ENCODE results near the gene SMG9.

SMG9 gene

GRCh38 chr19:43797118-43797517 lies 42.4 kb upstream of the SMG9 start:
- no peak for TF ChIP-seq Cebpa-rat (IDR thresholded peaks at IDR 0.05)

GRCh38 chr19:43790587-43790986 lies 35.8 kb upstream of the SMG9 start:
- TF ChIP-seq Cebpa-rat (IDR thresholded peaks at IDR 0.05) = no peak
- Histone ChIP-seq H3K27me3 (no peaks in the 10 kb centered on the region), H3K4me3 (no peak overlapping the region), H3K9ac (no peak overlapping the region), H3K36me3 (no peaks in the 10 kb centered on the region), H3K4me1 (peaks cover 9 to 25% (median 17%) of the 10 kb centered on the region in 10 experiments), H3K27ac (no peak overlapping the region), H3K9me3 (replicated peaks in 1 of 11) (peaks cover 0 to 11% (median 0%) of the 10 kb centered on the region in 11 experiments; a peak in 3 of 22 replicates), H4K20me1 (no peaks in the 10 kb centered on the region), H3K4me2 (peak overlapping the region; percentile 16 to 52 (median 34); a peak in 15 of 22 replicates)

More at GRCh38 chr19:43797118-43797517, 42.4 kb upstream of the SMG9 start:
- no peaks in the 10 kb centered on the region for H3K27me3 ChIP-seq
- H3K9me3 ChIP-seq (replicated peaks in 1 of 11) = peaks cover 0 to 16% (median 0%) of the 10 kb centered on the region in 11 experiments; a peak in 5 of 22 replicates
- peaks cover 11 to 21% (median 19%) of the 10 kb centered on the region in 10 experiments for H3K4me1 ChIP-seq
- no peaks in the 10 kb centered on the region for H3K36me3 ChIP-seq
- H3K9ac ChIP-seq = no peak overlapping the region
- no peaks in the 10 kb centered on the region for H4K20me1 ChIP-seq
- H3K27ac ChIP-seq = no peak overlapping the region
- H3K4me2 ChIP-seq = no peak overlapping the region
- H3K4me3 ChIP-seq = no peak overlapping the region

DNA sequence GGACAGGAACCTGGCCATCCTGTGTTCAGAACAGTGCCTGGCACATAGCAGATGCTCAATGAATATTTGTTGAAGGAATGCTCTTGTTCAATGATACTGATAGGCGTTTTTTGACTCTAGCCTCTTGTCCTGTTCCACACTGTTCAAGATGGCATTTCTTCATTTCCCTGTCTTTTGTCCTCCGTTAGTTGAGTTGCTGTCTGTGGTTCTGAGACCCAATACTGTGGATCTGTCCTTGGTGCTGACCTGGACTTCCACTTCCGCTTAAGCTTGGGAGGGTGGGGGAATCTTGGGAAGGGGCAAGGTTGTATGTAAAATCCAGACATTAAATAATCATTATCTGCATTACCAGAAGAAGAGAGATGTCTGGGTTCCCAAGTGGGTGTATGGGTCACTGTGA lies 34.3 kb upstream of the SMG9 start:
- Histone ChIP-seq H3K36me3 (no peaks in the 10 kb centered on the region), H3K4me3 (no peak overlapping the region), H3K9ac (no peak overlapping the region), H3K27ac (no peak overlapping the region), H3K9me3 (replicated peaks in 1 of 11) (no peaks in the 10 kb centered on the region), H3K4me1 (peaks cover 22 to 37% (median 30%) of the 10 kb centered on the region in 10 experiments), H3K27me3 (no peaks in the 10 kb centered on the region), H3K4me2 (no peak overlapping the region), H4K20me1 (no peaks in the 10 kb centered on the region)
- TF ChIP-seq Cebpa-rat (IDR thresholded peaks at IDR 0.05) = no peak

- Histone ChIP-seq H3K4me1 (peaks cover 45 to 57% (median 52%) of the 10 kb centered on the region in 10 experiments), H3K36me3 (no peaks in the 10 kb centered on the region), H3K27ac (no peak overlapping the region), H3K27me3 (no peaks in the 10 kb centered on the region), H4K20me1 (no peaks in the 10 kb centered on the region), H3K9me3 (replicated peaks in 1 of 11) (no peaks in the 10 kb centered on the region), H3K4me2 (no peak overlapping the region), H3K9ac (no peak overlapping the region), H3K4me3 (no peak overlapping the region)
- TF ChIP-seq Cebpa-rat (IDR thresholded peaks at IDR 0.05) = no peak
These were observed 31.9 kb upstream of the SMG9 start for GRCh38 chr19:43786665-43787064.

- H3K27ac ChIP-seq = peak overlapping the region; percentile 65 to 79 (median 77)
These were observed 30.4 kb upstream of the SMG9 start for GRCh38 chr19:43784981-43785808.

GRCh38 chr19:43784241-43784980 lies 29.6 kb upstream of the SMG9 start:
- H3K27me3 ChIP-seq = no peaks in the 10 kb centered on the region
- H3K4me3 ChIP-seq = peak overlapping the region in 3 of 10 experiments; percentile 2 to 31 (median 5); a peak in 5 of 20 replicates
- peak overlapping the region; percentile 65 to 79 (median 77) for H3K27ac ChIP-seq
- H4K20me1 ChIP-seq = no peaks in the 10 kb centered on the region
- TF ChIP-seq Cebpa-rat (IDR thresholded peaks at IDR 0.05) = no peak
- H3K9ac ChIP-seq = peak overlapping the region; percentile 52 to 72 (median 63); a peak in 20 of 22 replicates
- H3K9me3 ChIP-seq (replicated peaks in 1 of 11) = no peaks in the 10 kb centered on the region
- peaks cover 44 to 59% (median 52%) of the 10 kb centered on the region in 10 experiments for H3K4me1 ChIP-seq
- peak overlapping the region; percentile 62 to 93 (median 80) for H3K4me2 ChIP-seq
- no peaks in the 10 kb centered on the region for H3K36me3 ChIP-seq

More at GRCh38 chr19:43784981-43785808, 30.4 kb upstream of the SMG9 start:
- H3K4me1 ChIP-seq = peaks cover 44 to 58% (median 54%) of the 10 kb centered on the region in 10 experiments
- no peaks in the 10 kb centered on the region for H3K9me3 ChIP-seq (replicated peaks in 1 of 11)
- peak overlapping the region in 3 of 10 experiments; percentile 2 to 31 (median 5); a peak in 4 of 20 replicates for H3K4me3 ChIP-seq
- H3K9ac ChIP-seq = peak overlapping the region; percentile 52 to 72 (median 63); a peak in 20 of 22 replicates
- H4K20me1 ChIP-seq = no peaks in the 10 kb centered on the region
- H3K4me2 ChIP-seq = peak overlapping the region; percentile 62 to 93 (median 80)
- no peaks in the 10 kb centered on the region for H3K27me3 ChIP-seq
- no peaks in the 10 kb centered on the region for H3K36me3 ChIP-seq
- no peak for TF ChIP-seq Cebpa-rat (IDR thresholded peaks at IDR 0.05)

DNA sequence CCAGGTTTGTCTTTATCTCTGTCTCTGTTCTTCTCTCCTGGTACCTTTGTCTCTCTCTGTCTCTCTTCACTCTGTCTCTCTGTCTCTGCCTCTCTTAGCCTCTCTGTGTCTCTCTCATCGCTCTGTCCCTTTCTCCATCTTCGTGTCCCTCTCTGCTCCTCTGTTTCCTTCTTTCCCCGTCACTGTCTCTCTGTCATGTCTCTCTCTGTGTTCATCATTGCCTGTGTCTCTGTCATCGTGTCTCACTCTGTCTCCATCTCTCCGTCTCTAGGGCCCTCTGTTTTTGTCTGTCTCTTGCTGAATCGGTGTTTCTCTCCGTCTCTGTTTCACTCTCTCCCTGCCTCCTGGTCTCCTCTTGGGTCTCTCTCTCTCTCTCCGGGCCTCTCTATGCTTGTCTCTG lies 28.9 kb upstream of the SMG9 start:
- Histone ChIP-seq H3K4me3 (no peak overlapping the region), H3K9ac (peak overlapping the region in 9 of 11 experiments; percentile 52 to 72 (median 63); a peak in 11 of 22 replicates), H3K27ac (peak overlapping the region; percentile 65 to 79 (median 77); a peak in 21 of 22 replicates), H3K27me3 (no peaks in the 10 kb centered on the region), H4K20me1 (no peaks in the 10 kb centered on the region), H3K4me1 (peaks cover 52 to 66% (median 60%) of the 10 kb centered on the region in 10 experiments), H3K9me3 (replicated peaks in 1 of 11) (no peaks in the 10 kb centered on the region), H3K4me2 (peak overlapping the region; percentile 62 to 93 (median 80)), H3K36me3 (no peaks in the 10 kb centered on the region)
- TF ChIP-seq Cebpa-rat (IDR thresholded peaks at IDR 0.05) = no peak

DNA sequence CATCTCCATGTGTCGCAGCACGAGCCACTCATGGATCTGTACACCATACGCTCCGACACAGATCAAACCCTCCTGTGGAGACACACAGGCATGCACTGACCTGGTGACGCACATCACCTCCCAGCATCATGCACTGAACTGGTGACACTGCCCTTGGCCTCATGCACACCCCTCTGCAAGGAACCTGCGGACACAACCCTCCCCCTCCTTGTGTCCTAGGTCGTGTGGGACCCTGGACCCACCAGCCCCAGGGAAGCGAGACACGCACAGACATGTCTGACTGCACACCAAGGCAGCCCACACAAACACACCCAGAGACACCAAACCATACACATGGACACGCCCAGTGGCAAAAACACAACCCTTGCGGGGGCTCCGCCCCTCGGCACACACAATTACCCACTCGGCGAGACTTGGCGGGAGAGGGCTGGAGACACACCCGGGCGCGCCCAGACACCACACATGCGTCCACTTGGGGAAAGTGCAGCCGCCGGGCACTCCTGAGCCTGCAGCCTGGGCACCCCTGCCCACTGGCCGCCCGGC lies 28.0 kb upstream of the SMG9 start:
- Histone ChIP-seq H3K36me3 (no peaks in the 10 kb centered on the region), H4K20me1 (no peaks in the 10 kb centered on the region; a peak in 1 of 22 replicates), H3K9me3 (replicated peaks in 1 of 11) (no peaks in the 10 kb centered on the region), H3K4me1 (peaks cover 61 to 75% (median 68%) of the 10 kb centered on the region in 10 experiments), H3K27me3 (no peaks in the 10 kb centered on the region), H3K4me2 (peak overlapping the region in 10 of 11 experiments; percentile 29 to 98 (median 77); a peak in 19 of 22 replicates), H3K4me3 (no peak overlapping the region), H3K27ac (peak overlapping the region in 4 of 11 experiments; percentile 4 to 71 (median 30); a peak in 3 of 22 replicates), H3K9ac (no peak overlapping the region)
- TF ChIP-seq Cebpa-rat (IDR thresholded peaks at IDR 0.05) = no peak

All from BLaER1 treated with 17β-estradiol and CSF1 and Interleukin-3, amounts not matched to agents 10 nM and 100 nM (cell line).